AG04449 (cell line): Measurements from ENCODE around the gene RRAGD.

ENCODE experiments used
- CTCF ChIA-PET: fragments of 350-600 bp; formaldehyde crosslinking; extraction: SDS; loops from one replicate; lab custom pipeline; 2021; ENCODE audit warnings: antibody characterized with exemption; lab: Yijun Ruan, JAX
- POLR2A ChIA-PET: fragments of 400-600, 350-600 bp; formaldehyde crosslinking; extraction: SDS; loops from one replicate; lab custom pipeline; 2020; ENCODE audit warnings: antibody characterized with exemption, inconsistent platforms; lab: Yijun Ruan, JAX
- DNase-seq: peaks from one replicate; pipeline ENCODE4 v3.0.0-alpha.2; 2010; ENCODE audit warnings: low read depth, low spot score
- H3K4me3 ChIP-seq: 2 replicates; pipeline ENCODE4 v1.5.1; 2011; ENCODE audit warnings: low read depth, mild to moderate bottlenecking, control low read depth, low read length
- CTCF ChIP-seq: IDR thresholded peaks from one replicate; pipeline ENCODE4 v1.5.1; 2011; ENCODE audit warnings: mild to moderate bottlenecking, moderate library complexity, low read length, control low read depth, inconsistent platforms; ENCODE audit not compliant: insufficient read depth; ENCODE audit errors: missing control alignments

Gene RRAGD

GRCh38 chr6:89353702-89354392 lies 58.2 kb downstream of the RRAGD start:
- DNase-seq: no peak
- no peak for TF ChIP-seq CTCF
- H3K4me3 ChIP-seq: no peak overlapping the region
- CTCF ChIA-PET: interaction anchor here (0.7 to 4.5 kb wide), 5 partner anchors 12 to 371 kb away, joined by 3 to 30 read pairs (median 6); no protein-coding TSS in a partner anchor
- POLR2A ChIA-PET: no interaction called here

- ChIA-PET CTCF (interaction anchor here (1.1 to 4.7 kb wide), 4 partner anchors 13 to 41 kb away, joined by 3 to 34 read pairs (median 18); no protein-coding TSS in a partner anchor), POLR2A (interaction anchor here (0.8 to 1.7 kb wide), 5 partner anchors 11 to 390 kb away, joined by 3 to 6 read pairs (median 4); partner anchors contain the start of genes LYRM2 and RNGTT)
- H3K4me3 ChIP-seq: peak overlapping the region; percentile 90
- TF ChIP-seq CTCF: no peak
- DNase-seq: no peak
Observed at GRCh38 chr6:89353118-89353556, 58.9 kb downstream of the RRAGD start.

GRCh38 chr6:89352278-89353117 lies 59.6 kb downstream of the RRAGD start, which contains the start of gene UBE2J1:
Gene UBE2J1, minus strand, starts transcription at chr6:89352722. Its CDS starts 153 bp downstream, at chr6:89352569.
- ChIA-PET CTCF (interaction anchor here (1.0 to 4.7 kb wide), 7 partner anchors 9 to 40 kb away, joined by 3 to 34 read pairs (median 4); no protein-coding TSS in a partner anchor), POLR2A (interaction anchor here (0.6 to 1.7 kb wide), 7 partner anchors 11 to 389 kb away, joined by 3 to 6 read pairs (median 4); partner anchors contain the start of genes LYRM2 and RNGTT)
- DNase-seq: peak; percentile 69
- H3K4me3 ChIP-seq: peak within 1 kb of the TSS; percentile 90
- no peak for TF ChIP-seq CTCF

DNA sequence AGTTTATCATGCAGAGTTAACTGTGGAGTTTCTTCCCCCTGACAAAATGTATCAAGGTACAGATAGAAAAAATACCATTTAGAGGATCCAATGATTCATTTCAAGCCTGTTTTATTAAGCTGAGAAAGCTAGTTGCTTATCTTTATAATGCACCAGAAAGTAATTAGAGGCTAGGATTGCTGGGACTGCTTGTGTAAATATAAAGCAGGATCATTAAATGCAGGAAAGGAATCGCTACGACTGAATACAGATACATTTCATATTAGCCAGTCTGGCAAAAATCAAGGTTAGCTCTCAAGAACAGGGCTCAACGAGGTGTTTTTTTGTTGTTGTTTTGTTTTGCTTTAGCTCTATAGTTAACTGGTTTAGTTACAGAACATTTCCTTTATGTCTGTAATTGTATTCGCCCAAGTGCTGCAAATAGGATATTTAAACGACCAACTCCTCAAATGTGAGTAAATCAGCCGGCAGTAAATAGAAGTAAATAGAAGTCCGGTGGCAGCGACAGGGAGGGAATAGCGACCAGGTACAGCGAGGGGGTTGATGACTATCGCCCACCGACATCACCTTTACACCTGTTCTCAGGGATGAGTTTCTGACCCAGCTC lies 60.3 kb downstream of the RRAGD start:
- POLR2A ChIA-PET: interaction anchor here (0.7 to 1.7 kb wide), 3 partner anchors 269 to 286 kb away, joined by 3 to 6 read pairs (median 4); partner anchors contain the start of gene LYRM2
- CTCF ChIA-PET: interaction anchor here (1.0 to 4.7 kb wide), 6 partner anchors 10 to 40 kb away, joined by 3 to 34 read pairs (median 4); no protein-coding TSS in a partner anchor
- no peak for TF ChIP-seq CTCF

DNA sequence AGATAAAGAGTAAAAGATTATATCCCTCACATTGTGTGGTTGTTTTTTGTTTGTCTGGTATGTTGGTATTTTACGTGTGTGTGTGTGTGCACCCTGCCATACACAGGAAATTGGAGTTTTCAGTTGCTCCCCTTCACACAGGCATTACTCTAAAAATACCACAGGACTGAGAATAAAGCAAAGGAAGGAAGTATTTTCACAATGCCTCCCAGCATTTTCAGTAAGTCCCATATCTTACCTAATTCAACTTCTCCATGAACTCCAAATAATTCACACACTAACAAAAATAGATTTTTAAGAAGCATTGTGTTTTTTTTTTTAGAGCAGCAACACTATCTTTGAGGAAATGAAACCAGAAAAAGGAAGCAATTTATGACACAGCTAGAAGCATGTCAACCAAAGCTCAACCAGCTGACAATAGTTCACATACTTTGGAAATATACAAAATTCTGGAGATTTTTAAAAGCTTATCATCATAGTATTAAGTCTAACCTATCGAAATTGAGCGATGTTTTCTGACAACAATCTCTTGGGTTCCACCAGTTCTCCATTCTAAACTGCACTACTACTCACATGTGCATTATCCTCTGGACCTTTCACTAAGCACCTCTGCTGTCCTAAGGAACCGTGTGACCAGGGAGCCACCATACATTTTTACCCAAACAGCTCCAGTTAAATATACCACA lies 61.6 kb downstream of the RRAGD start:
- POLR2A ChIA-PET: interaction anchor here (1.4 kb wide), 1 partner anchor 270 kb away, joined by 4 read pairs; the partner anchor contains the start of gene PNRC1
- no peak for DNase-seq
- CTCF ChIA-PET: interaction anchor here (0.8 to 4.7 kb wide), 4 partner anchors 17 to 367 kb away, joined by 3 to 34 read pairs (median 6); no protein-coding TSS in a partner anchor

More for the DNA sequence above, 60.3 kb downstream of the RRAGD start:
- no peak for DNase-seq
- peak overlapping the region; percentile 90 for H3K4me3 ChIP-seq

More for the DNA sequence above, 61.6 kb downstream of the RRAGD start:
- TF ChIP-seq CTCF: no peak
- peak overlapping the region; percentile 21 for H3K4me3 ChIP-seq
